ENCODE results near the gene MEF2C.

The MEF2C gene

GRCh38 chr5:88829054-88829453 is 53.9 kb downstream of the MEF2C start:
- DNase-seq (ENCODE audit: low spot score) = no peak

- DNase-seq (ENCODE audit: low spot score) = no peak
These were observed 55.0 kb downstream of the MEF2C start for GRCh38 chr5:88827997-88828396.

- peak; percentile 28 for DNase-seq (ENCODE audit: low spot score)
These were observed 56.1 kb downstream of the MEF2C start for GRCh38 chr5:88826646-88827585.

GRCh38 chr5:88825584-88826315 is 57.2 kb downstream of the MEF2C start:
- peak; percentile 29 for DNase-seq (ENCODE audit: low spot score)

GRCh38 chr5:88824892-88825583 is 57.9 kb downstream of the MEF2C start:
- peak; percentile 66 for DNase-seq (ENCODE audit: low spot score)

- peak; percentile 37 for DNase-seq (ENCODE audit: low spot score)
These were observed 58.8 kb downstream of the MEF2C start for GRCh38 chr5:88824141-88824540.

GRCh38 chr5:88823201-88823600 is 59.8 kb downstream of the MEF2C start:
- DNase-seq (ENCODE audit: low spot score) = no peak

GRCh38 chr5:88821161-88821560 is 61.8 kb downstream of the MEF2C start:
- no peak for DNase-seq (ENCODE audit: low spot score)

- peak; percentile 67 for DNase-seq (ENCODE audit: low spot score)
These were observed 62.4 kb downstream of the MEF2C start for GRCh38 chr5:88820581-88820980.

GRCh38 chr5:88819301-88819999 is 63.5 kb downstream of the MEF2C start:
- DNase-seq (ENCODE audit: low spot score) = no peak

GRCh38 chr5:88818296-88818695 is 64.7 kb downstream of the MEF2C start:
- no peak for DNase-seq (ENCODE audit: low spot score)

GRCh38 chr5:88816195-88816594 is 66.8 kb downstream of the MEF2C start:
- no peak for DNase-seq (ENCODE audit: low spot score)

GRCh38 chr5:88815050-88815789 is 67.8 kb downstream of the MEF2C start:
- no peak for DNase-seq (ENCODE audit: low spot score)

- DNase-seq (ENCODE audit: low spot score) = no peak
These were observed 69.0 kb downstream of the MEF2C start for GRCh38 chr5:88813805-88814575.

GRCh38 chr5:88813244-88813643 is 69.7 kb downstream of the MEF2C start:
- no peak for DNase-seq (ENCODE audit: low spot score)

GRCh38 chr5:88808153-88808552 is 74.8 kb downstream of the MEF2C start:
- no peak for DNase-seq (ENCODE audit: low spot score)

- DNase-seq (ENCODE audit: low spot score) = no peak
These were observed 75.7 kb downstream of the MEF2C start for GRCh38 chr5:88807327-88807726.

GRCh38 chr5:88806338-88806737 is 76.6 kb downstream of the MEF2C start:
- no peak for DNase-seq (ENCODE audit: low spot score)

GRCh38 chr5:88805151-88805784 is 77.7 kb downstream of the MEF2C start:
- no peak for DNase-seq (ENCODE audit: low spot score)

GRCh38 chr5:88804444-88804843 is 78.5 kb downstream of the MEF2C start:
- DNase-seq (ENCODE audit: low spot score) = no peak

Measured in cerebellar cortex (tissue), 1 donor.